ENCODE measurements around the gene RPL18.

Gene RPL18

DNA sequence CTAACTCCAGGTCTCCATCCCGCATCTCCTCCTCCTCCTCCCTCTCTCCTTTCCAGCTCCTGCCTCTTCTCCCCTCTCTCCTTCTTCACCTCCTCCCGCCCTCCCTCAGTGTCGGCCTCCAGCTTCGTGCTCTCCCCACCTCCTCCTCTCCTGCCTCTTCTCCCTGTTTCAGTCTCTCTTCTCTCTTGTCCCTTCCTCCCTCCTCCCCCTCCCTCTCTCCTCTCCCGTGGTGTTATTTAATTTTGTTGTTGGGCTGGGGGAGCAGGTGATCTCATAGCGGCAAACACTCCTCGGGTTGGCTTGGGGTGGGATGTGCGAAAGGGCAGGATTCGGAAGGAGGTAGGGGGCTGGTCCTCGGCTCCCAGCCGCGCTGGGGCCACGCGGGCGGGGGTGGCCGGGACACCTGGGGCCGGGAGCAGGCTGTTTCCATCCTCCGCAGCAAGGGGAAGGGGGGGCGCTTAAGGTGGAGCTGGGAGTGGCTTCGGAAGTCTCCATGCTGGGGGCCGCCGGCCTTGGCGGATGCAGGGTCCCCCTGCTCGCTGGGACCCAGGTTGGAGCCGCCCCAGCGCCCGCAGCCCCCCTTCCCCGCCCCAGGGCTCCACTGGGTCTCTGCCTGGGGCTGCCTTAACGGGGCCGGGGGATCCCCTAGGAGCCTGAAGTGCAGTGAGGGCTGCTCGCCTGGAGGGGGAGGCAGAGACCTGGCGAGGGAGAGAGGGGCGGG is 27.2 kb upstream of the RPL18 start, which contains the start of gene CA11 (continued):
- TF ChIP-seq, protein P1, sequence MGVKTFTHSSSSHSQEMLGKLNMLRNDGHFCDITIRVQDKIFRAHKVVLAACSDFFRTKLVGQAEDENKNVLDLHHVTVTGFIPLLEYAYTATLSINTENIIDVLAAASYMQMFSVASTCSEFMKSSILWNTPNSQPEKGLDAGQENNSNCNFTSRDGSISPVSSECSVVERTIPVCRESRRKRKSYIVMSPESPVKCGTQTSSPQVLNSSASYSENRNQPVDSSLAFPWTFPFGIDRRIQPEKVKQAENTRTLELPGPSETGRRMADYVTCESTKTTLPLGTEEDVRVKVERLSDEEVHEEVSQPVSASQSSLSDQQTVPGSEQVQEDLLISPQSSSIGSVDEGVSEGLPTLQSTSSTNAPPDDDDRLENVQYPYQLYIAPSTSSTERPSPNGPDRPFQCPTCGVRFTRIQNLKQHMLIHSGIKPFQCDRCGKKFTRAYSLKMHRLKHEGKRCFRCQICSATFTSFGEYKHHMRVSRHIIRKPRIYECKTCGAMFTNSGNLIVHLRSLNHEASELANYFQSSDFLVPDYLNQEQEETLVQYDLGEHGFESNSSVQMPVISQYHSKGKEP (tag by site-specific recombination; IDR thresholded peaks at IDR 0.05) = peak; percentile 64; the same call in 1 of the 2 replicates
- TF ChIP-seq ZFP69B (tag by site-specific recombination; IDR thresholded peaks at IDR 0.05) (no peak), ZNF558 (tag by site-specific recombination; IDR thresholded peaks at IDR 0.05) (no peak), ZNF274 (IDR thresholded peaks at IDR 0.05; ENCODE audit: low read length) (no peak), ZNF274 (tag by site-specific recombination; IDR thresholded peaks at IDR 0.05; ENCODE audit: borderline replicate concordance) (no peak; the same call in 1 of the 2 replicates), ZNF114 (tag by site-specific recombination; IDR thresholded peaks at IDR 0.05) (no peak), KLF9 (tag by site-specific recombination; IDR thresholded peaks at IDR 0.05; ENCODE audit: low read depth) (peak; percentile 70), REPIN1 (tag by site-specific recombination; IDR thresholded peaks at IDR 0.05; ENCODE audit: low read depth) (peak; percentile 98), GLIS1 (tag by site-specific recombination; IDR thresholded peaks at IDR 0.05) (peak; percentile 98), ZNF548 (tag by site-specific recombination; IDR thresholded peaks at IDR 0.05) (no peak), ZNF555 (tag by site-specific recombination; conservative IDR thresholded peaks at IDR 0.05) (no peak), MZF1 (tag by site-specific recombination; IDR thresholded peaks at IDR 0.05; ENCODE audit: borderline replicate concordance) (no peak), ZBTB48 (tag by site-specific recombination; IDR thresholded peaks at IDR 0.05) (peak; percentile 63), ZNF501 (tag by site-specific recombination; IDR thresholded peaks at IDR 0.05) (peak; percentile 72; the same call in 1 of the 2 replicates), ZNF157 (tag by site-specific recombination; IDR thresholded peaks at IDR 0.05) (no peak), ZNF10 (tag by site-specific recombination; IDR thresholded peaks at IDR 0.05) (peak; percentile 7; the same call in 1 of the 2 replicates), ZXDB (tag by site-specific recombination; IDR thresholded peaks at IDR 0.05) (peak; percentile 80), HOXD13 (CRISPR knock-in tag; IDR thresholded peaks at IDR 0.05; ENCODE audit: borderline replicate concordance) (no peak), ZSCAN23 (tag by site-specific recombination; IDR thresholded peaks at IDR 0.05) (peak; percentile 48; the same call in 1 of the 2 replicates), SETDB1 (IDR thresholded peaks at IDR 0.05; ENCODE audit: insufficient read length, low read length) (no peak), OSR2 (tag by site-specific recombination; IDR thresholded peaks at IDR 0.05) (0 out of 2 replicates have a peak, but pooled peaks have one; percentile 38), ZNF549 (tag by site-specific recombination; IDR thresholded peaks at IDR 0.05) (no peak), ZBTB1 (tag by site-specific recombination; IDR thresholded peaks at IDR 0.05) (no peak)
- TF ChIP-seq, protein P2, sequence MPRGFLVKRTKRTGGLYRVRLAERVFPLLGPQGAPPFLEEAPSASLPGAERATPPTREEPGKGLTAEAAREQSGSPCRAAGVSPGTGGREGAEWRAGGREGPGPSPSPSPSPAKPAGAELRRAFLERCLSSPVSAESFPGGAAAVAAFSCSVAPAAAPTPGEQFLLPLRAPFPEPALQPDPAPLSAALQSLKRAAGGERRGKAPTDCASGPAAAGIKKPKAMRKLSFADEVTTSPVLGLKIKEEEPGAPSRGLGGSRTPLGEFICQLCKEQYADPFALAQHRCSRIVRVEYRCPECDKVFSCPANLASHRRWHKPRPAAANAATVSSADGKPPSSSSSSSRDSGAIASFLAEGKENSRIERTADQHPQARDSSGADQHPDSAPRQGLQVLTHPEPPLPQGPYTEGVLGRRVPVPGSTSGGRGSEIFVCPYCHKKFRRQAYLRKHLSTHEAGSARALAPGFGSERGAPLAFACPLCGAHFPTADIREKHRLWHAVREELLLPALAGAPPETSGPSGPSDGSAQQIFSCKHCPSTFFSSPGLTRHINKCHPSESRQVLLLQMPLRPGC (tag by site-specific recombination; IDR thresholded peaks at IDR 0.05) = 0 out of 2 replicates have a peak, but pooled peaks have one; percentile 38
- TF ChIP-seq, protein P3, sequence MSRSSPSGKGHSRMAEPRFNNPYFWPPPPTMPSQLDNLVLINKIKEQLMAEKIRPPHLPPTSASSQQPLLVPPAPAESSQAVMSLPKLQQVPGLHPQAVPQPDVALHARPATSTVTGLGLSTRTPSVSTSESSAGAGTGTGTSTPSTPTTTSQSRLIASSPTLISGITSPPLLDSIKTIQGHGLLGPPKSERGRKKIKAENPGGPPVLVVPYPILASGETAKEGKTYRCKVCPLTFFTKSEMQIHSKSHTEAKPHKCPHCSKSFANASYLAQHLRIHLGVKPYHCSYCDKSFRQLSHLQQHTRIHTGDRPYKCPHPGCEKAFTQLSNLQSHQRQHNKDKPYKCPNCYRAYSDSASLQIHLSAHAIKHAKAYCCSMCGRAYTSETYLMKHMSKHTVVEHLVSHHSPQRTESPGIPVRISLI (tag by site-specific recombination; IDR thresholded peaks at IDR 0.05) = no peak
- TF ChIP-seq, protein P4, sequence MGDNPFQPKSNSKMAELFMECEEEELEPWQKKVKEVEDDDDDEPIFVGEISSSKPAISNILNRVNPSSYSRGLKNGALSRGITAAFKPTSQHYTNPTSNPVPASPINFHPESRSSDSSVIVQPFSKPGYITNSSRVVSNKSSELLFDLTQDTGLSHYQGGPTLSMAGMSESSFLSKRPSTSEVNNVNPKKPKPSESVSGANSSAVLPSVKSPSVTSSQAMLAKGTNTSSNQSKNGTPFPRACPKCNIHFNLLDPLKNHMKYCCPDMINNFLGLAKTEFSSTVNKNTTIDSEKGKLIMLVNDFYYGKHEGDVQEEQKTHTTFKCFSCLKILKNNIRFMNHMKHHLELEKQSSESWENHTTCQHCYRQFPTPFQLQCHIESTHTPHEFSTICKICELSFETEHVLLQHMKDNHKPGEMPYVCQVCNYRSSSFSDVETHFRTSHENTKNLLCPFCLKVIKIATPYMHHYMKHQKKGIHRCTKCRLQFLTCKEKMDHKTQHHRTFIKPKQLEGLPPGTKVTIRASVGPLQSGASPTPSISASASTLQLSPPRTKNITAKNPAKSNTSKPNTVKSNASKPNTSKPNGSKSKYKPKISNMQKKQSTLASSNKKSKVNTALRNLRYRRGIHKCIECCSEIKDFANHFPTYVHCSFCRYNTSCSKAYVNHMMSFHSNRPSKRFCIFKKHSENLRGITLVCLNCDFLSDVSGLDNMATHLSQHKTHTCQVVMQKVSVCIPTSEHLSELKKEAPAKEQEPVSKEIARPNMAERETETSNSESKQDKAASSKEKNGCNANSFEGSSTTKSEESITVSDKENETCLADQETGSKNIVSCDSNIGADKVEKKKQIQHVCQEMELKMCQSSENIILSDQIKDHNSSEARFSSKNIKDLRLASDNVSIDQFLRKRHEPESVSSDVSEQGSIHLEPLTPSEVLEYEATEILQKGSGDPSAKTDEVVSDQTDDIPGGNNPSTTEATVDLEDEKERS (tag by site-specific recombination; IDR thresholded peaks at IDR 0.05) = no peak
- TF ChIP-seq, protein P5, sequence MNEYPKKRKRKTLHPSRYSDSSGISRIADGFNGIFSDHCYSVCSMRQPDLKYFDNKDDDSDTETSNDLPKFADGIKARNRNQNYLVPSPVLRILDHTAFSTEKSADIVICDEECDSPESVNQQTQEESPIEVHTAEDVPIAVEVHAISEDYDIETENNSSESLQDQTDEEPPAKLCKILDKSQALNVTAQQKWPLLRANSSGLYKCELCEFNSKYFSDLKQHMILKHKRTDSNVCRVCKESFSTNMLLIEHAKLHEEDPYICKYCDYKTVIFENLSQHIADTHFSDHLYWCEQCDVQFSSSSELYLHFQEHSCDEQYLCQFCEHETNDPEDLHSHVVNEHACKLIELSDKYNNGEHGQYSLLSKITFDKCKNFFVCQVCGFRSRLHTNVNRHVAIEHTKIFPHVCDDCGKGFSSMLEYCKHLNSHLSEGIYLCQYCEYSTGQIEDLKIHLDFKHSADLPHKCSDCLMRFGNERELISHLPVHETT (tag by site-specific recombination; IDR thresholded peaks at IDR 0.05) = no peak; the same call in 1 of the 2 replicates
- TF ChIP-seq, protein P6, sequence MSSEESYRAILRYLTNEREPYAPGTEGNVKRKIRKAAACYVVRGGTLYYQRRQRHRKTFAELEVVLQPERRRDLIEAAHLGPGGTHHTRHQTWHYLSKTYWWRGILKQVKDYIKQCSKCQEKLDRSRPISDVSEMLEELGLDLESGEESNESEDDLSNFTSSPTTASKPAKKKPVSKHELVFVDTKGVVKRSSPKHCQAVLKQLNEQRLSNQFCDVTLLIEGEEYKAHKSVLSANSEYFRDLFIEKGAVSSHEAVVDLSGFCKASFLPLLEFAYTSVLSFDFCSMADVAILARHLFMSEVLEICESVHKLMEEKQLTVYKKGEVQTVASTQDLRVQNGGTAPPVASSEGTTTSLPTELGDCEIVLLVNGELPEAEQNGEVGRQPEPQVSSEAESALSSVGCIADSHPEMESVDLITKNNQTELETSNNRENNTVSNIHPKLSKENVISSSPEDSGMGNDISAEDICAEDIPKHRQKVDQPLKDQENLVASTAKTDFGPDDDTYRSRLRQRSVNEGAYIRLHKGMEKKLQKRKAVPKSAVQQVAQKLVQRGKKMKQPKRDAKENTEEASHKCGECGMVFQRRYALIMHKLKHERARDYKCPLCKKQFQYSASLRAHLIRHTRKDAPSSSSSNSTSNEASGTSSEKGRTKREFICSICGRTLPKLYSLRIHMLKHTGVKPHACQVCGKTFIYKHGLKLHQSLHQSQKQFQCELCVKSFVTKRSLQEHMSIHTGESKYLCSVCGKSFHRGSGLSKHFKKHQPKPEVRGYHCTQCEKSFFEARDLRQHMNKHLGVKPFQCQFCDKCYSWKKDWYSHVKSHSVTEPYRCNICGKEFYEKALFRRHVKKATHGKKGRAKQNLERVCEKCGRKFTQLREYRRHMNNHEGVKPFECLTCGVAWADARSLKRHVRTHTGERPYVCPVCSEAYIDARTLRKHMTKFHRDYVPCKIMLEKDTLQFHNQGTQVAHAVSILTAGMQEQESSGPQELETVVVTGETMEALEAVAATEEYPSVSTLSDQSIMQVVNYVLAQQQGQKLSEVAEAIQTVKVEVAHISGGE (tag by site-specific recombination; conservative IDR thresholded peaks at IDR 0.05; ENCODE audit: low read depth) = no peak; the same call in none of the 2 replicates

Data from HEK293 (cell line).